Activated CD4-positive, alpha-beta T cell treated with anti-CD3 and anti-CD28 coated beads, Interleukin-2, amount 10 ng/mL, durations not matched to agents 24 days and 14 days (primary cell): ENCODE results near the gene ABI3. TPM values are rescaled to one million over a fixed set of nuclear protein-coding genes. Genes with fewer than 3 reads are reported as not detected.
"Not testable (repeated sequence)": the region's sequence is repeated elsewhere in the genome, so short reads cannot be mapped to it uniquely, and the experiment has no call there.

Experiments
- DNase-seq: peaks from one replicate; pipeline ENCODE4 v3.0.0; 2022
- H3K27ac Mint-ChIP-seq: one replicate; pipeline ENCODE4 v1.8.0; 2022; ENCODE audit warnings: mild to moderate bottlenecking, mixed read lengths
- H3K27me3 Mint-ChIP-seq: one replicate; pipeline ENCODE4 v1.8.0; 2022; ENCODE audit warnings: mixed read lengths
- H3K36me3 Mint-ChIP-seq: one replicate; pipeline ENCODE4 v1.8.0; 2022; ENCODE audit warnings: low read depth, mild to moderate bottlenecking, mixed read lengths
- H3K4me1 Mint-ChIP-seq: one replicate; pipeline ENCODE4 v1.8.0; 2021; ENCODE audit warnings: mixed read lengths
- H3K4me3 Mint-ChIP-seq: one replicate; pipeline ENCODE4 v1.8.0; 2022; ENCODE audit warnings: mild to moderate bottlenecking, moderate library complexity, mixed read lengths
- H3K9me3 Mint-ChIP-seq: one replicate; pipeline ENCODE4 v1.8.0; 2021; ENCODE audit warnings: mixed read lengths
- intact Hi-C: fragments of 100-400 bp; cut with micrococcal nuclease; formaldehyde crosslinking; loops from one replicate; pipeline ENCODE4 v1.15.1; 2023
- total RNA-seq: library from RNA; stranded (reverse); gene quantifications from 2 replicates; pipeline ENCODE4 v1.2.3, GENCODE V29; 2022

Gene ABI3, protein sequence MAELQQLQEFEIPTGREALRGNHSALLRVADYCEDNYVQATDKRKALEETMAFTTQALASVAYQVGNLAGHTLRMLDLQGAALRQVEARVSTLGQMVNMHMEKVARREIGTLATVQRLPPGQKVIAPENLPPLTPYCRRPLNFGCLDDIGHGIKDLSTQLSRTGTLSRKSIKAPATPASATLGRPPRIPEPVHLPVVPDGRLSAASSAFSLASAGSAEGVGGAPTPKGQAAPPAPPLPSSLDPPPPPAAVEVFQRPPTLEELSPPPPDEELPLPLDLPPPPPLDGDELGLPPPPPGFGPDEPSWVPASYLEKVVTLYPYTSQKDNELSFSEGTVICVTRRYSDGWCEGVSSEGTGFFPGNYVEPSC
- 27.8 and 28.4 TPM in 2 replicates for total RNA-seq

DNA sequence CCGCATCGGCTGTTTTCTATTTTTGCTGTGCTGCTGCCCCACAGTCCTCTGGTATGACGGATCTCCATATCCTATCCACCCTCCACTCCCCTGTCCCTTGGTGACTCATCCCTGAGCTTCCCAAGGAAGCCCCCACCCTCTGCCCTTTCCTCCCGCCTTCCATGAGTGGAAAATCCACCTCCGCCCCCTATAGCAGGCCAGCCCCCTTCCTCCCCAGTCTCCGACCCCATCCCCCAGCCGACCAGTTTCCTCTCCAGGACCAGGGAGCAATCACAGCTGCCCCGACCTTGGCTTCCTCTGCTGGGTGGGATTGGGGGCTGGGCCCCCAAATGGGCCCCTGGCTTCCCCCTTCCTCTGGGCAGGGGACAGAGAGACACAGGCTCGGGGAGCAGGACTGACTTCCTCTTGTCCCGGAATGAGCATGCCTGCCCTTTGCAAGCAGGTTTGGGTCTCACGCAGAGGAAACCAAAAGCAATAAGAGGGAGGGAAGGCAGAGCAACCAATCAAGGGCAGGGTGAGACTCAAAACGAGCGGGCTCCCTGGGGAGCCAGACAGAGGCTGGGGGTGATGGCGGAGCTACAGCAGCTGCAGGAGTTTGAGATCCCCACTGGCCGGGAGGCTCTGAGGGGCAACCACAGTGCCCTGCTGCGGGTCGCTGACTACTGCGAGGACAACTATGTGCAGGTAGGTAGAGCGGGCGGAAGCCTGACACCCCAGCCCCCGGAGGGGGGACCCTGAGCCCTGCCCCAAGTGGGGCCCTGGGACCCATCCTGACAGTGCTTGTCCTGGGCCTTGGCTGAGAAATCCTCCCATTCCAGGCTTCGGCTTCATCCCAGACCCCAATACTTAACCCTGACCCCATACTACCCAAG lies at the start of gene ABI3, which contains the start of gene GNGT2:
ABI3 (plus strand) TSS at position 550 of the 872 bp plus-strand sequence; CDS start at position 568, 18 bp downstream.
GNGT2 (minus strand) TSS at position 417 of the 872 bp plus-strand sequence. CDS start 3,152 bp downstream, outside the sequence.
- intact Hi-C loops, result loop anchor here (1.0 to 2.0 kb wide), 3 partner anchors 8 to 20 kb away; partner anchors contain the start of gene PHOSPHO1
- peaks cover 33% of the 10 kb centered on the region for H3K36me3 Mint-ChIP-seq
- H3K27me3 Mint-ChIP-seq, result no peaks in the 10 kb centered on the region
- H3K9me3 Mint-ChIP-seq, result no peaks in the 10 kb centered on the region
- H3K27ac Mint-ChIP-seq, result peak within 1 kb of the TSS; percentile 86
- peak; percentile 91 for DNase-seq
- peak within 1 kb of the TSS; percentile 95 for H3K4me3 Mint-ChIP-seq
- H3K4me1 Mint-ChIP-seq, result peaks cover 56% of the 10 kb centered on the region

DNA sequence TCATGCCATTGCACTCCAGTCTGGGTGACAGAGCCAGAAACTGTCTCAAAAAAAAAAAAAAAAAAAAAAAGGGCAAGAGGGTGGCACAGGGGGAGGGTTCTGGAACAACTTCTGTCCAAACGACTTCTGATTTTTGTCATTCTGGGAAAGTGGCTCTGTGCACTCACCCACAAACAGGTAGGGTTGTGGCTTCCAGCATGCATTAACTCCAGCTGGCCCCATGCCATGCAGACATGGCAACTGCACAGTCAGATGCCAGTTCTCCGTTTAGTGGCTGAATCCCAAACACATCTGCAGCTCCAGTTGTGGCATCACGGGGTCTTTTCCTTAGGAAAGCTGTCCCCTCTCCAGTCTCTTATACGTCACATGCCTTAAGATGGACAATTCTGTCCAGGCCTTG lies 47.6 kb upstream of the ABI3 start:
- Mint-ChIP-seq H3K36me3 (no peaks in the 10 kb centered on the region), H3K4me1 (no peaks in the 10 kb centered on the region), H3K27me3 (peaks cover 31% of the 10 kb centered on the region), H3K9me3 (no peaks in the 10 kb centered on the region), H3K4me3 (no peak overlapping the region), H3K27ac (no peak overlapping the region)
- no peak for DNase-seq
- intact Hi-C loops, result no loop called here

DNA sequence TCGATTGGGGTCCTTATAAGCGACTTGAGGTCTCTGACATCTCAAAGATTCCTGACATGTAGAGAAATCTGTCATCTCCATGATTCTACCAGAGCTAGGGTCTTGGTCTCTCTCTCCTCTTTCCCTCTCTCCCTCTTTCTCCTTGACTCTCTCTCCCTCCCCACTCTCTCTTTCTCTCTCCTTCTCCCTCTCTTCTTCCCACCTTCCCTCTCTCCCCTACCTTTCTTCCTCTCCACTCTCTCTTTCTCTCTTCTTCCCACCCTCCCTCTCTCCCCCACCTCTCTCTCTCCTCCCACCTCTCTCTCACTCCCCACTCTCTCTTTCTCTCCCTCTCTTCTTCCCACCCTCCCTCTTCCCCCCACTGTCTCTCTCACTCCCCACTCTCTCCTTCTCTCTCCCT lies 45.4 kb upstream of the ABI3 start:
- peaks cover 31% of the 10 kb centered on the region for H3K27me3 Mint-ChIP-seq
- no peaks in the 10 kb centered on the region for H3K36me3 Mint-ChIP-seq
- intact Hi-C loops, result no loop called here

DNA sequence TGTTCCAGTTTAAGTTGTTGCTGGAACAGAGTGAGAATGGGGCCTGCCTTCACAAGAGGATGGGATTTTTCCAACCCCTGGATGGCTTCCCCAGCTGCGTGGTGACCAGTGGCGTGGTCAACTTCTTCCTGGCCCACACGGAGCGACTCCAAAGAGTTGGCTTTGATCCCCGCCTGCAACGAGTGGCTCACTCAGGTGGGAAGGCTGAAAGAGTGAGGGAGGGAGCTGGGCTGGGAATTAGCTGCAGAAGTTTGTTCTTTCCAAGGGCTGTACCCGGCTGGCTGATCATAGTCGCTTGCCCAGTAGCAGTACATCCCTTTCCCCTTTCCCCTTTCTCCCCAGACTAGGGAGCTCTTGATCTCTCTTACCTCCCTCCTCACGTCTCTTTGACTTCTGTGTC lies 41.8 kb upstream of the ABI3 start:
- H3K27me3 Mint-ChIP-seq, result peaks cover 40% of the 10 kb centered on the region
- H3K27ac Mint-ChIP-seq, result no peak overlapping the region
- H3K4me3 Mint-ChIP-seq, result no peak overlapping the region
- H3K4me1 Mint-ChIP-seq, result no peaks in the 10 kb centered on the region
- no peak for DNase-seq
- no peaks in the 10 kb centered on the region for H3K36me3 Mint-ChIP-seq
- H3K9me3 Mint-ChIP-seq, result peaks cover 2% of the 10 kb centered on the region
- intact Hi-C loops, result no loop called here

More for the DNA sequence above, 45.4 kb upstream of the ABI3 start:
- H3K27ac Mint-ChIP-seq, result no peak overlapping the region
- no peak for DNase-seq
- no peaks in the 10 kb centered on the region for H3K4me1 Mint-ChIP-seq
- no peak overlapping the region for H3K4me3 Mint-ChIP-seq
- H3K9me3 Mint-ChIP-seq, result no peaks in the 10 kb centered on the region

DNA sequence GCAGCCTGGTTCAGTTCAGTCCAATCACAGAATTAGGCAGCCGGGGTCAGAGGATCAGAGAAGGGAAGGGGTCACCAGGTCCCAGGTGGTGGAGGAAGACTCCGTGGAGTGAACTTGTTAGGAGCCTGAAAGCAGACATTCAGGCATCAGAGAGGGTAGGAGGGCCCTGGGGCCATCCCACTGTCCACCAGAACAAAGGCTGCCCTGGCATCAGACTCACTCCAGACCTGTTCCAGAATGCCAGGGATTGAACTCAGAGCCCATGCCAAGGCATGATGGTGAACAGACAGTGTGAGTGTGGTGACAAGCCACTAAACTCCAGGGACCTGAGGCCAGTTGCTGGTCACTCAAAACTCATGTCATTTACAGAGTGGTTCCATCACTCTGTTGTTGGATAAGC lies 40.3 kb upstream of the ABI3 start:
- Mint-ChIP-seq H3K4me3 (no peak overlapping the region), H3K27ac (no peak overlapping the region), H3K9me3 (peaks cover 8% of the 10 kb centered on the region), H3K36me3 (no peaks in the 10 kb centered on the region), H3K4me1 (no peaks in the 10 kb centered on the region), H3K27me3 (peaks cover 36% of the 10 kb centered on the region)
- no peak for DNase-seq
- intact Hi-C loops, result no loop called here

DNA sequence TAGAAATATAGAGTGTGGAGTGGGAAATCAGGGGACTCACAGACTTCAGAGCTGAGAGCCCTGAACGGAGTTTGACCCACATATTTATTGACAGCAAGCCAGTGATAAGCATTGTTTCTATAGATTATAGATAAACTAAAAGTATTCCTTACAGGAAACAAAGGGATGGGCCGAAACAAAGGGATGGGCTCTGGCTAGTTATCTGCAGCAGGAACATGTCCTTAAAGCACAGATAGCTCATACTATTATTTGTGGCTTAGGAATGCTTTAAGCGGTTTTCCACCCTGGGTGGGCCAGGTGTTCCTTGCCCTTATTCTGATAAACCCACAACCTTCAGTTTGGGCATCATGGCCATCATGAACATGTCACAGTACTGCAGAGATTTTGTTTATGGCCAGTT lies 39.8 kb upstream of the ABI3 start:
- intact Hi-C loops, H3K4me3 Mint-ChIP-seq, H3K27ac Mint-ChIP-seq, H3K4me1 Mint-ChIP-seq, DNase-seq, H3K36me3 Mint-ChIP-seq: not testable (repeated sequence)
- peaks cover 34% of the 10 kb centered on the region for H3K27me3 Mint-ChIP-seq
- H3K9me3 Mint-ChIP-seq, result peaks cover 12% of the 10 kb centered on the region

DNA sequence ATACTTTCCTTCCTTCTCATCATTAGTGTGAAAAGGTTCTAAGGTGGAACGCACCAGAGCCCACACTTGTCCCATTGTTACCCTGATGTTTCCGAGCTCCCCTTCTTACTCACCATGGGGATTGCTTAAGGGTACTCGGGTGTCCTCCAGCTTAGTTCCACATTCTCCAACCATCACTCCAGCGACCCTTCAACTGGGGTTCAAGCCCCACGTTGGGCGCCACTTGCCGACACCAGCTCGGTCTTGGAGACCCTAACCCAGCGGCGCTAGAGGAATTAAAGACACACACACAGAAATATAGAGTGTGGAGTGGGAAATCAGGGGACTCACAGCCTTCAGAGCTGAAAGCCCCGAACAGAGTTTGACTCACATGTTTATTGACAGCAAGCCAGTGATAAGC lies 34.5 kb upstream of the ABI3 start:
- H3K27ac Mint-ChIP-seq, DNase-seq, H3K4me1 Mint-ChIP-seq, H3K4me3 Mint-ChIP-seq, intact Hi-C loops, H3K36me3 Mint-ChIP-seq: not testable (repeated sequence)
- Mint-ChIP-seq H3K9me3 (peaks cover 16% of the 10 kb centered on the region), H3K27me3 (peaks cover 15% of the 10 kb centered on the region)

DNA sequence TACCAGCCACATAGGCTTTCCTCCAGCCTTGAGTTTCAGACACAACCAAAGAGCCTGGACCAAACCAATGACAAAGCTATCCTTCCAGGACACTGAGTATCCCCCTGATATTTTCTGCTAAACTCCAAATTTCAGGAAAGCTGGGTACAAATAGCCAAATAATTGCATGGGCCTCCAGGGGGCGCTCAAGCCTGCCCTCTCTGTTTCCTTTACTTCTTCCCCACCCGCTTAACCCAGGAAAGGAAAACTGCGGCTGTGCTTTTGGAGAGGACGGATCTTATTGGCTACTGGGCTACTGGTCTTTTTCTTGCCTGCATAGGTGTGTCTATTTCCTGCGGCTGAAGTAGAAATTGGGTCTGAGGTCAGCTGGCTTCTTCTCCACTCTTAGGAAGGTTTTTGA lies 30.2 kb upstream of the ABI3 start:
- peak; percentile 88 for DNase-seq
- peaks cover 3% of the 10 kb centered on the region for H3K4me1 Mint-ChIP-seq
- no peak overlapping the region for H3K27ac Mint-ChIP-seq
- peaks cover under 1% of the 10 kb centered on the region for H3K36me3 Mint-ChIP-seq
- no peak overlapping the region for H3K4me3 Mint-ChIP-seq
- peaks cover 1% of the 10 kb centered on the region for H3K27me3 Mint-ChIP-seq
- H3K9me3 Mint-ChIP-seq, result peaks cover 9% of the 10 kb centered on the region
- intact Hi-C loops, result loop anchor here (1.0 kb wide), 2 partner anchors 47 to 110 kb away; no protein-coding TSS in a partner anchor

DNA sequence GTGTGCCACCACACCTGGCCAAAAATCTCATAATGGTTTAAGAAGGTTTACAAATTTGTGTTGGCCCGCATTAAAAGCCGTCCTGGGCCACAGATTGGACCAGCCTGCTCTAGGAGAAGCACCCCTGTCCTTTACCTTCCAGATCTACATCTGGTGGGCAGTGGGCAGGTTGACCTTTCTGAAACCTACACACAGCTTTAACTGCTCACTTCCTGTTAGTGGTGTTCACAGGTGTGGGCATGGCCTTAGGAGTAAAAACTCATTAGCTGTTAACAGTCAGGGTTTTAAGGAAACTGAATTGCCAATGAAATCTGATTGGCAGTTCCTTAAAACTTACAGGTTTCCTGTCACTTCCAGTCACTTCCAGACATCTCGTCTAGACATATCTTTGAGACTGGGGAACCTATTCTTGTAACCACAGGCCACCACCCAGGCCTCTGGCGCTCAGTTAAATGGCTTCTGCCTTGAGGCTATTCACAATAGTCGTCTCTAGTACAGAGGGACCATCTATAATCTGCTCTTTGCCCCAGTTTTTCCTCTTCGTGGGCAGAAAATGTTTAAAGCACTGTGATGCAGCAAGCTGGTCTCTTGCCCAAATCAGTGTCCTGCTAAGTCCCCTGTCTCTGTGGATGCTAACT lies 29.4 kb upstream of the ABI3 start:
- Mint-ChIP-seq H3K9me3 (peaks cover 9% of the 10 kb centered on the region), H3K36me3 (peaks cover 2% of the 10 kb centered on the region), H3K4me1 (peaks cover 3% of the 10 kb centered on the region), H3K27ac (no peak overlapping the region), H3K27me3 (peaks cover 1% of the 10 kb centered on the region), H3K4me3 (no peak overlapping the region)
- intact Hi-C loops, result loop anchor here (1.0 kb wide), 2 partner anchors 46 to 109 kb away; no protein-coding TSS in a partner anchor
- no peak for DNase-seq

DNA sequence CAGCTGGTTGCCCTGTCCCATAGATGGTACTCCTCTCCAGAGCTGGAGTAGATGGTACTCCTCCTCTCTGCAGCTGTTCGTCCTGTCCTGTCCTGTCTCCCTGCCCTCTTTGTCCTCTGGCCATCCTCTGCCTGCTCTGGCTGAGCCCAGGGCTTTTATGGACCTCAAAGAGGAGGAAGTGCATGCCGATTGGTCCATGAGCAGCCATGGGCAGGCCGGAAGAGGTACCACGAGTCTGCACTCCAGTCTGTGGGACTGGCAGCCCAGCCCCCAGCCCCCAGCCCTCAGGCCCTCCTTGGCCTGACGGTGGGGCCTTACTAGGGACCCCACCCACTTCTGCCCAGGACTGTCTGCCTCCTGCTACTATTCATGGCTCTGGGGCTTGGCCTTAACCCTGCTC lies 27.2 kb upstream of the ABI3 start:
- H3K9me3 Mint-ChIP-seq, result peaks cover 12% of the 10 kb centered on the region
- H3K27ac Mint-ChIP-seq, result no peak overlapping the region
- peaks cover 3% of the 10 kb centered on the region for H3K4me1 Mint-ChIP-seq
- peaks cover 2% of the 10 kb centered on the region for H3K36me3 Mint-ChIP-seq
- no peak for DNase-seq
- intact Hi-C loops, result no loop called here
- no peak overlapping the region for H3K4me3 Mint-ChIP-seq
- peaks cover 1% of the 10 kb centered on the region for H3K27me3 Mint-ChIP-seq

DNA sequence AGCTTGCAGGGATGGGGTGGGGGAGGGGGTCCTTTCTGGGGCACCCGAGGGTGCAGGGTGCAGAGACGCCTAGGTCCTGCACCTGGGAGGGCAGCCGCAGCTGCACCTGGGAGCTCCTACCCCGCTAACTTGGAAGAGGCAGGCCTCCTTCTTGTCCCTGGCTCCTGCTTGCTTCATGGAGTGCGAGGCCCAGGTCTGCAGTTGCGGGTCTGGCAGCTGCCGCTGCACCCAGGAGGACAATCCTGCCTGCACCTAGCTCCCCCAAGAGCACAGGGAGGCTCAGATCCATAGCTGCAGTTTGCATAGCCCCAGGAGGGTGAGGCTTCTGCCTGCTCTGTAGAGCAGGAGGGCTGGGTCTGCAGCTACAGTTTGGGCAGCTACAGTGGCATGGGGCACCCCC lies 26.7 kb upstream of the ABI3 start:
- no peak overlapping the region for H3K27ac Mint-ChIP-seq
- DNase-seq, result no peak
- H3K36me3 Mint-ChIP-seq, result peaks cover 2% of the 10 kb centered on the region
- intact Hi-C loops, result no loop called here
- peaks cover 3% of the 10 kb centered on the region for H3K4me1 Mint-ChIP-seq
- H3K4me3 Mint-ChIP-seq, result no peak overlapping the region
- peaks cover 12% of the 10 kb centered on the region for H3K9me3 Mint-ChIP-seq
- H3K27me3 Mint-ChIP-seq, result peaks cover 1% of the 10 kb centered on the region

DNA sequence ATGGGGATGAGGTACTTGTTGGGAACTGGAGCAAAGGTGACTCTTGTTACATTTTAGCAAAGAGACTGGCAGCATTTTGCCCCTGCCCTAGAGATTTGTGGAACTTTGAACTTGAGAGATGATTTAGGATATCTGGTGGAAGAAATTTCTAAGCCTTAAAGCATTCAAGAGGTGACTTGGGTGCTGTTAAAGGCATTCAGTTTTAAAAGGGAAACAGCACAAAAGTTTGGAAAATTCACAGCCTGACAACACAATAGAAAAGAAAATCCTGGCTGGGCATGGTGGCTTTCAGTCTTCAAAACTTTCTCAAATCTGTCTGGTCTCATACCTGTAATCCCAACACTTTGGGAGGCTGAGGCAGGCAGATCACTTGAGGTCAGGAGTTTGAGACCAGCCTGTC lies 26.0 kb upstream of the ABI3 start:
- H3K36me3 Mint-ChIP-seq, DNase-seq, H3K27me3 Mint-ChIP-seq, H3K27ac Mint-ChIP-seq, intact Hi-C loops, H3K4me3 Mint-ChIP-seq, H3K4me1 Mint-ChIP-seq: not testable (repeated sequence)
- peaks cover 12% of the 10 kb centered on the region for H3K9me3 Mint-ChIP-seq

DNA sequence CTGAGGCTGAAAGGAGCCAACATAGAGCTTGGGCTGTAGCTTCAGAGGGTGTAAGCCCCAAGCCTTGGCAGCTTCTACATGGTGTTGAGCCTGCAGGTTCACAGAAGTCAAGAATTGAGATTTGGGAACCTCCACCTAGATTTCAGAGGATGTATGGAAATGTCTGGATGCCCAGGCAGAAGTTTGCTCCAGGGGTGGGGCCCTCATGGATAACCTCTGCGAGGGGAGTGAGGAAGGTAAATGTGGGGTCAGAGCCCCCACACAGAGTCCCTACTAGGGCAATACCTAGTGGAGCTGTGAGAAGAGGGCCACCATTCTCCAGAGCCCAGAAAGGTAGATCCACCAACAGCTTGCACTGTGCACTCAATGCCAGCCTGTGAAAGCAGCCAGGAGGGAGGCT lies 25.1 kb upstream of the ABI3 start:
- H3K27me3 Mint-ChIP-seq, DNase-seq, intact Hi-C loops, H3K4me3 Mint-ChIP-seq, H3K4me1 Mint-ChIP-seq, H3K27ac Mint-ChIP-seq, H3K36me3 Mint-ChIP-seq: not testable (repeated sequence)
- peaks cover 12% of the 10 kb centered on the region for H3K9me3 Mint-ChIP-seq
